ENCODE measurements around the gene KDM4B.
"Not testable (repeated sequence)": the region's sequence is repeated elsewhere in the genome, so short reads cannot be mapped to it uniquely, and the experiment has no call there.

Gene KDM4B

GRCh38 chr19:5023128-5023571, 54.2 kb downstream of the KDM4B start:
- no peak for TF ChIP-seq CTCF (conservative IDR thresholded peaks at IDR 0.05; ENCODE audit: low read depth, low read length)
- no peak overlapping the region for H3K4me3 ChIP-seq (ENCODE audit: low read length)
- DNase-seq (ENCODE audit: low read depth): no peak

- H3K4me3 ChIP-seq (ENCODE audit: low read length): no peak overlapping the region
- TF ChIP-seq CTCF (conservative IDR thresholded peaks at IDR 0.05; ENCODE audit: low read depth, low read length): no peak
- DNase-seq (ENCODE audit: low read depth): no peak
Measured at GRCh38 chr19:5024282-5024681, 55.4 kb downstream of the KDM4B start.

GRCh38 chr19:5025027-5025426, 56.1 kb downstream of the KDM4B start:
- no peak overlapping the region for H3K4me3 ChIP-seq (ENCODE audit: low read length)
- no peak for TF ChIP-seq CTCF (conservative IDR thresholded peaks at IDR 0.05; ENCODE audit: low read depth, low read length)
- no peak for DNase-seq (ENCODE audit: low read depth)

GRCh38 chr19:5026706-5027273, 57.9 kb downstream of the KDM4B start:
- peak; percentile 40 for TF ChIP-seq CTCF (conservative IDR thresholded peaks at IDR 0.05; ENCODE audit: low read depth, low read length)
- DNase-seq (ENCODE audit: low read depth): no peak
- H3K4me3 ChIP-seq (ENCODE audit: low read length): no peak overlapping the region

- DNase-seq (ENCODE audit: low read depth): no peak
- no peak for TF ChIP-seq CTCF (conservative IDR thresholded peaks at IDR 0.05; ENCODE audit: low read depth, low read length)
Measured at GRCh38 chr19:5028229-5028886, 59.4 kb downstream of the KDM4B start.

GRCh38 chr19:5029596-5029995, 60.7 kb downstream of the KDM4B start:
- DNase-seq (ENCODE audit: low read depth); H3K4me3 ChIP-seq (ENCODE audit: low read length): not testable (repeated sequence)
- TF ChIP-seq CTCF (conservative IDR thresholded peaks at IDR 0.05; ENCODE audit: low read depth, low read length): peak; percentile 76

More at GRCh38 chr19:5028229-5028886, 59.4 kb downstream of the KDM4B start:
- H3K4me3 ChIP-seq (ENCODE audit: low read length): no peak overlapping the region

Data from retinal pigment epithelial cell (primary cell).